Activated CD4-positive, alpha-beta T cell treated with anti-CD3 and anti-CD28 coated beads for 1 hour (primary cell): ENCODE results near the gene USP17L30.
"Not testable (repeated sequence)": the region's sequence is repeated elsewhere in the genome, so short reads cannot be mapped to it uniquely, and the experiment has no call there.

Experiments used
- DNase-seq: peaks from one replicate; pipeline ENCODE4 v3.0.0-alpha.2; 2020

USP17L30 gene, protein sequence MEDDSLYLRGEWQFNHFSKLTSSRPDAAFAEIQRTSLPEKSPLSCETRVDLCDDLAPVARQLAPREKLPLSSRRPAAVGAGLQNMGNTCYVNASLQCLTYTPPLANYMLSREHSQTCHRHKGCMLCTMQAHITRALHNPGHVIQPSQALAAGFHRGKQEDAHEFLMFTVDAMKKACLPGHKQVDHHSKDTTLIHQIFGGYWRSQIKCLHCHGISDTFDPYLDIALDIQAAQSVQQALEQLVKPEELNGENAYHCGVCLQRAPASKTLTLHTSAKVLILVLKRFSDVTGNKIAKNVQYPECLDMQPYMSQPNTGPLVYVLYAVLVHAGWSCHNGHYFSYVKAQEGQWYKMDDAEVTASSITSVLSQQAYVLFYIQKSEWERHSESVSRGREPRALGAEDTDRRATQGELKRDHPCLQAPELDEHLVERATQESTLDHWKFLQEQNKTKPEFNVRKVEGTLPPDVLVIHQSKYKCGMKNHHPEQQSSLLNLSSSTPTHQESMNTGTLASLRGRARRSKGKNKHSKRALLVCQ

DNA sequence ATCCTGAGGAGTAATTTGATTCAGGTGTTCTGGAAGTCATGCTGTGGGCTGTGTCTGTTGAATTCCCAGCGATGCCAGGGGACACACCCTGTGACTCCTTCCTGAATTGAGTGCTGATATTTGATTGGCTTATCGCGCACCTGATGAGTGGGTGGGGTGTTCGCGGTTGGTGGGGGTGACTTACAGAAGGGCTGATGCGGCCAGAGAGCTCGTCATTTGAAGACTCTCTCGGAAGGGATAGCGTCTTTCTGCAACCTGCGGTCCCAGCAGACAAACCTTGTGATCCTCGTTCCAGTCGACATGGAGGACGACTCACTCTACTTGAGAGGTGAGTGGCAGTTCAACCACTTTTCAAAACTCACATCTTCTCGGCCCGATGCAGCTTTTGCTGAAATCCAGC, at the start of gene USP17L30:
Gene USP17L30, plus strand, starts transcription at position 301 of the 400 bp plus-strand sequence. Its CDS starts 0 bp downstream, at position 301.
- DNase-seq, result not testable (repeated sequence)

DNA sequence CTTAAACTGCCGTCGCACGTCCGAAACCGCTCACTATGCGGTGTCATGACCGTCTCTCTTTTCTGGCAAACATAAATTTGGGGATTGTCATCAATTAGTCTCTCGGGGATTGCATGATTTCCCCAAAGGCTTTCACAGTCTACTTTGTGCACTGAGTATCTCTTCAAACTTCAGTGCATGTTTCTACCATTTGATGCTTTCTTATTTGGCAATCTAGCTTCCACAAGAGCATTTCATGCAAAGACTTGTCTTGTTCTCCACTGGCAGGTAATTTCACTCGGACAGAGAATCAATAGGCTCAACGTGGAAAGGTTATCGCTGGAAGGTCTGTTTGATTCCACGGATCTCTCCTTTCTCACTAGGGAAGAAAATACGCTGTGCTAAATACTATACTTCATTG, 38.7 kb upstream of the USP17L30 start:
- not testable (repeated sequence) for DNase-seq

DNA sequence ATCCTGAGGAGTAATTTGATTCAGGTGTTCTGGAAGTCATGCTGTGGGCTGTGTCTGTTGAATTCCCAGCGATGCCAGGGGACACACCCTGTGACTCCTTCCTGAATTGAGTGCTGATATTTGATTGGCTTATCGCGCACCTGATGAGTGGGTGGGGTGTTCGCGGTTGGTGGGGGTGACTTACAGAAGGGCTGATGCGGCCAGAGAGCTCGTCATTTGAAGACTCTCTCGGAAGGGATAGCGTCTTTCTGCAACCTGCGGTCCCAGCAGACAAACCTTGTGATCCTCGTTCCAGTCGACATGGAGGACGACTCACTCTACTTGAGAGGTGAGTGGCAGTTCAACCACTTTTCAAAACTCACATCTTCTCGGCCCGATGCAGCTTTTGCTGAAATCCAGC, 38.1 kb upstream of the USP17L30 start, which contains the start of gene USP17L24:
Gene USP17L24, plus strand, starts transcription at position 301 of the 400 bp plus-strand sequence. Its CDS starts 0 bp downstream, at position 301.
- DNase-seq, result not testable (repeated sequence)

DNA sequence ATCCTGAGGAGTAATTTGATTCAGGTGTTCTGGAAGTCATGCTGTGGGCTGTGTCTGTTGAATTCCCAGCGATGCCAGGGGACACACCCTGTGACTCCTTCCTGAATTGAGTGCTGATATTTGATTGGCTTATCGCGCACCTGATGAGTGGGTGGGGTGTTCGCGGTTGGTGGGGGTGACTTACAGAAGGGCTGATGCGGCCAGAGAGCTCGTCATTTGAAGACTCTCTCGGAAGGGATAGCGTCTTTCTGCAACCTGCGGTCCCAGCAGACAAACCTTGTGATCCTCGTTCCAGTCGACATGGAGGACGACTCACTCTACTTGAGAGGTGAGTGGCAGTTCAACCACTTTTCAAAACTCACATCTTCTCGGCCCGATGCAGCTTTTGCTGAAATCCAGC, 33.3 kb upstream of the USP17L30 start, which contains the start of gene USP17L25:
Gene USP17L25, plus strand, starts transcription at position 301 of the 400 bp plus-strand sequence. Its CDS starts 0 bp downstream, at position 301.
- not testable (repeated sequence) for DNase-seq

DNA sequence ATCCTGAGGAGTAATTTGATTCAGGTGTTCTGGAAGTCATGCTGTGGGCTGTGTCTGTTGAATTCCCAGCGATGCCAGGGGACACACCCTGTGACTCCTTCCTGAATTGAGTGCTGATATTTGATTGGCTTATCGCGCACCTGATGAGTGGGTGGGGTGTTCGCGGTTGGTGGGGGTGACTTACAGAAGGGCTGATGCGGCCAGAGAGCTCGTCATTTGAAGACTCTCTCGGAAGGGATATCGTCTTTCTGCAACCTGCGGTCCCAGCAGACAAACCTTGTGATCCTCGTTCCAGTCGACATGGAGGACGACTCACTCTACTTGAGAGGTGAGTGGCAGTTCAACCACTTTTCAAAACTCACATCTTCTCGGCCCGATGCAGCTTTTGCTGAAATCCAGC, 28.6 kb upstream of the USP17L30 start, which contains the start of gene USP17L26:
Gene USP17L26, plus strand, starts transcription at position 301 of the 400 bp plus-strand sequence. Its CDS starts 0 bp downstream, at position 301.
- DNase-seq, result not testable (repeated sequence)

DNA sequence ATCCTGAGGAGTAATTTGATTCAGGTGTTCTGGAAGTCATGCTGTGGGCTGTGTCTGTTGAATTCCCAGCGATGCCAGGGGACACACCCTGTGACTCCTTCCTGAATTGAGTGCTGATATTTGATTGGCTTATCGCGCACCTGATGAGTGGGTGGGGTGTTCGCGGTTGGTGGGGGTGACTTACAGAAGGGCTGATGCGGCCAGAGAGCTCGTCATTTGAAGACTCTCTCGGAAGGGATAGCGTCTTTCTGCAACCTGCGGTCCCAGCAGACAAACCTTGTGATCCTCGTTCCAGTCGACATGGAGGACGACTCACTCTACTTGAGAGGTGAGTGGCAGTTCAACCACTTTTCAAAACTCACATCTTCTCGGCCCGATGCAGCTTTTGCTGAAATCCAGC, 23.8 kb upstream of the USP17L30 start, which contains the start of gene USP17L5:
Gene USP17L5, plus strand, starts transcription at position 301 of the 400 bp plus-strand sequence. Its CDS starts 0 bp downstream, at position 301.
- DNase-seq, result not testable (repeated sequence)

DNA sequence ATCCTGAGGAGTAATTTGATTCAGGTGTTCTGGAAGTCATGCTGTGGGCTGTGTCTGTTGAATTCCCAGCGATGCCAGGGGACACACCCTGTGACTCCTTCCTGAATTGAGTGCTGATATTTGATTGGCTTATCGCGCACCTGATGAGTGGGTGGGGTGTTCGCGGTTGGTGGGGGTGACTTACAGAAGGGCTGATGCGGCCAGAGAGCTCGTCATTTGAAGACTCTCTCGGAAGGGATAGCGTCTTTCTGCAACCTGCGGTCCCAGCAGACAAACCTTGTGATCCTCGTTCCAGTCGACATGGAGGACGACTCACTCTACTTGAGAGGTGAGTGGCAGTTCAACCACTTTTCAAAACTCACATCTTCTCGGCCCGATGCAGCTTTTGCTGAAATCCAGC, 19.1 kb upstream of the USP17L30 start, which contains the start of gene USP17L27:
Gene USP17L27, plus strand, starts transcription at position 301 of the 400 bp plus-strand sequence. Its CDS starts 0 bp downstream, at position 301.
- DNase-seq, result not testable (repeated sequence)

DNA sequence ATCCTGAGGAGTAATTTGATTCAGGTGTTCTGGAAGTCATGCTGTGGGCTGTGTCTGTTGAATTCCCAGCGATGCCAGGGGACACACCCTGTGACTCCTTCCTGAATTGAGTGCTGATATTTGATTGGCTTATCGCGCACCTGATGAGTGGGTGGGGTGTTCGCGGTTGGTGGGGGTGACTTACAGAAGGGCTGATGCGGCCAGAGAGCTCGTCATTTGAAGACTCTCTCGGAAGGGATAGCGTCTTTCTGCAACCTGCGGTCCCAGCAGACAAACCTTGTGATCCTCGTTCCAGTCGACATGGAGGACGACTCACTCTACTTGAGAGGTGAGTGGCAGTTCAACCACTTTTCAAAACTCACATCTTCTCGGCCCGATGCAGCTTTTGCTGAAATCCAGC, 14.3 kb upstream of the USP17L30 start, which contains the start of gene USP17L28:
Gene USP17L28, plus strand, starts transcription at position 301 of the 400 bp plus-strand sequence. Its CDS starts 0 bp downstream, at position 301.
- DNase-seq, result not testable (repeated sequence)

DNA sequence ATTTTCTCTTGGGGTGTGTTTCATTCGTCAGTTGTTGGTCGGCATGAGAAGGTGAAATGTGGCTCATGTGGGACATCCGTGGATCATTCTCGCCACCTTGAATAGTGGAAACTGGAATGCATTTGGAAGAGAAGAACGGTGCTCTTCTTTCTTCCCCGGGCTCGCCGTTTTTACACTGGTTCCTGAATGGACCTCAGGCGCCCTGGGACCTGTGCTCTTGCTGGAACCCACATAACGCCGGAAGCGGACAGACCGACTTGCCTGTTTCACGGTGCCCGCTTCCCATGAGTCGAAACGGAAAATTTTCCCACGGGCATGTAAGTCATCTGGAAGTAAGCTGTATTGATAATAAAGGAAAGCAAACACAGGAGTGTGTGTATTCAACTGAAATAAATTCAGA, 12.1 kb upstream of the USP17L30 start:
- not testable (repeated sequence) for DNase-seq

DNA sequence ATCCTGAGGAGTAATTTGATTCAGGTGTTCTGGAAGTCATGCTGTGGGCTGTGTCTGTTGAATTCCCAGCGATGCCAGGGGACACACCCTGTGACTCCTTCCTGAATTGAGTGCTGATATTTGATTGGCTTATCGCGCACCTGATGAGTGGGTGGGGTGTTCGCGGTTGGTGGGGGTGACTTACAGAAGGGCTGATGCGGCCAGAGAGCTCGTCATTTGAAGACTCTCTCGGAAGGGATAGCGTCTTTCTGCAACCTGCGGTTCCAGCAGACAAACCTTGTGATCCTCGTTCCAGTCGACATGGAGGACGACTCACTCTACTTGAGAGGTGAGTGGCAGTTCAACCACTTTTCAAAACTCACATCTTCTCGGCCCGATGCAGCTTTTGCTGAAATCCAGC, 9.6 kb upstream of the USP17L30 start, which contains the start of gene USP17L29:
Gene USP17L29, plus strand, starts transcription at position 301 of the 400 bp plus-strand sequence. Its CDS starts 0 bp downstream, at position 301.
- DNase-seq, result not testable (repeated sequence)

DNA sequence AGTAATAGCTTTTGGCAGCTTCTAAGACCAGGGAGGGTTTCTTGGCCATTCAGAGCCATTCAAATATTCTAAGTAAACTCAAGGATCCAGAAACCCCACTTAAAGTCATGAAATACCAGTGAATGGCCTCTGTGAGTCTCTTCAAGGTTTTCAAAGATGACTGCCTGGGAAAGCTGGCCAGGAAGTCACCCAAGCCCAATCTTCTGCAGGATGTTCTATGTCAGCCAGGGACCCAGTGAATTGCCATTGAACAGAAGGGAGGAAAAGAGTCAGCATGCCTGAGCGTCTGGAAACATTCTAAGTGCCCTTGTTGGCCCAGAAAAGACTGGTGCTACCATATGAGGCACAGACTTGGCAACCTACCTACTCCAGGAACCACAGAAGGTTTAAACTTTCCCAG, 17.0 kb downstream of the USP17L30 start:
- not testable (repeated sequence) for DNase-seq

DNA sequence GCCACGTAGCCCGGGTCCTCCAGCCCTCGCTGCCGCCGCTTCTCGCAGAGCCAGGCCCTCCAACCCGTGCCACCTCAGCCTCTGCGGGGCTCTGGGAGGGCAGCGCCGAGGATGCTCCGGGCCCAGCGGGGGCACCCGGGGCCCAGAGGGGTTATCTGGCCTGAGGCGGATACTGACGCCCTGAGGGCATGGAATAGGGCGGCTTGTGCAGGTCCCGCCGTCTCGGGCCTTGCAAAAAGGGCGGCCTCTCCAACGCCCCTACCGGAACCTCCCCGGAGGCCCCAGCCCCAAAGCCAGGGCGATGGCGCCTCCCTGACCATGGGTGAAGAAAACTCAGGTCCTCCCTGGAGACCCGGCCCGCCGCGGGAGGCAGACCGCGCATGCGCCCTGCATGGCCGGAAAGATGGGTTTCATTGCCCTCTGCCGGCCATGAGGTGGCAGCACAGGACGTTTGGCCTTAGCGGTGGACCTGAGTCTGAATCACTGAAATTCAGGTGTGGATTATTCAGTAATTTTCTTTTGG, 18.1 kb downstream of the USP17L30 start:
- peak; percentile 41 for DNase-seq

DNA sequence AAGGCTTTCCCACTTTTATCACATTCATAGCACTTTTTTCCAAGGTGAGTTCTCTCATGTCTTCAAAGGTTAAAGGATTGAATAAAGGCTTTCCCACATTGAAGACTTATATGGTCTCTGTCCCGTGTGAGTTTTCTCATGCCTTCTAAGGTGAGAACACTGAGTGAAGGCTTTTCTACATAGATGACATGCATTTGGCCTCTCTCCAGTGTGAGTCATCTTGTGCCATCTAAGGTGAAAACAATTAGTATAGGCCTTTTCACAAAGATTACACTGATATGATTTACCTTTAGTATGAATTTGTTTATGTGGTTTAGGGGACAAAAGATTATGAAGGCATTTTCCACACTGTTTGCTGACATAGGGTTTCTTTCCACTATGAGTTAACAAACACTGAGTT, 21.2 kb downstream of the USP17L30 start:
- DNase-seq, result no peak

DNA sequence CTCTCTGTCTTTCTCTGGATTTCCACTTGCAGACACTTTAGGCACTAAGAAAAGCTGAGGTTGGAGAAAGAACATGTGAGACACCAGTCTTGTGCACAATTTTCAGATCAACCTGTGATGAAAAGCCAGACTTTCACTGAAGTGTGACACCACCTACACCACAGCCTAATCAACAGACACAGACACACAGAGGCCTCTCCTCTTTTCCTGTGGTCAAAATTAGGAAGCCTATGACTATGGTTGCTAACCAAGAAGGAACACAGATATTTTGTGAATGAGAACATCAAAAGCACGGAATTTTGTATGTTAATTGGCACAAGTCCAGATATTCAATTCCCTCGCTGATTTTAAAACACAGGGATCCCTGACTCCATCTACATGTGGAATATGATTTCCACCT, 26.1 kb downstream of the USP17L30 start:
- not testable (repeated sequence) for DNase-seq

DNA sequence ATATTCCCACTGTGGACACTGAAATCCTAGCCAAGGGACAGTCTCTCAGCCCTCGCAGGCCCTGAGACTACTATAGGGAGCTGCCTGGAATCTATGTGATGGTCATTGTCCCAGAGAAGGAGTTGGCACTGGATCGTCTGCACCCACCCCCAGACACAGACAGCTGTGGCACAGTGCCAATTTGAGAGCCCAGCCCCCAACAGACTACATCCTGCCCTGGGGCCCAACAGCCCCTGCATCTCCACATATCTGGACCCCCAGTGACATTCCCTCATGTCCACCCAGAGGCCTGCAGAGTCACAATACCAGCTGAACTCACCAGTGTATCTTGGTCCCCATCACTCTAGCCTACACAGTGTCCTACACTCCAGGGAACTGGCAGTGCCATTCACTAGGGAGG, 42.8 kb downstream of the USP17L30 start:
- not testable (repeated sequence) for DNase-seq

DNA sequence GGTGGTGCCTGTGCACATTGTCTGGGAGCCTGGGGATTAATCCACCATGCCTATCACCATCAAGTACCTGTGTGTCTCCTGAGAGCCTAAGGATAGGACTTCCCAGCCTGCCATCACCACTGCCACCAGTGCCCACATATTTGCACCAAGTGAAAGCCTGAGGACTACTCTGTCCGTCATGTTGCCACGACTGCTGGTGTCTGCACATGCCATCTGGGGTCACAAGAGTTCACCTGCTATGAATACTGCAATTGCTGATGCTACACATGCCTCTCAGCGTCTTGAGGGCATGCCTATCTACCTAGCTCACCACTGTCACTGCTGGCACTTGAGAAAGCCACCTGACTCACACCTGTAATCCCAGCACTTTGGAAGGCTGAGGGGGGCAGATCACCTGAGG, 43.6 kb downstream of the USP17L30 start:
- not testable (repeated sequence) for DNase-seq

DNA sequence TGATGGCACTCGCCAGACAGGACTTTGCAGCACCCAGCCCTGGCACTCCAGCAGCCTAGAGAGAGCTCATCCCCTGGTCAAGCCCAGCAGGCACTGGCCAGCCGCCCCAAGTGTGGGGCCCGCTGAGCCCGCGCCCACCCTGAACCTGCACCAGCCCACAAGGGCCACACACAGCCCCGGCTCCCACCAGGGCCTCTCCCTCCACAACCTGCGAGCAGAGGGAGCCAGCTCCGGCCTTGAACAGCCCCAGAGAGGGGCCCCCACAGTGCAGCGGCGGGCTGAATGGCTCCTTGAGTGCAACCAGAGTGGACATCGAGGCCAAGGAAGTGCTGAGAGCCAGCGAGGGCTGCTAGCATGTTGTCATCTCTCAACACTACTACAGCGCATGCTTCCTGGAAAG, 46.9 kb downstream of the USP17L30 start:
- no peak for DNase-seq
